Astrocyte (in vitro differentiated cells and primary cell): ENCODE measurements around the gene IRF4. TPM values are rescaled to one million over a fixed set of nuclear protein-coding genes. Genes with fewer than 3 reads are reported as not detected.

Source experiments
- DNase-seq: peaks from one replicate; pipeline ENCODE4 v3.0.0-alpha.2; 2010; ENCODE audit warnings: low read depth
- FAIRE-seq: peaks from 2 replicates; lab custom pipeline; 2011; peaks lifted over from hg19 to GRCh38; lab: Jason Lieb, UNC
- H2AFZ ChIP-seq: 2 replicates; pipeline ENCODE4 v1.6.0; 2012; ENCODE audit warnings: low read depth, low read length, inconsistent platforms
- H3K27ac ChIP-seq: 2 replicates; pipeline ENCODE4 v1.5.1; 2011; ENCODE audit warnings: low read depth, low read length, inconsistent platforms
- H3K27me3 ChIP-seq: 2 replicates; pipeline ENCODE4 v1.6.0; 2011; ENCODE audit warnings: low read length, inconsistent platforms; ENCODE audit not compliant: insufficient read depth
- H3K36me3 ChIP-seq: 2 replicates; pipeline ENCODE4 v1.5.1; 2011; ENCODE audit warnings: low read length, inconsistent platforms; ENCODE audit not compliant: insufficient read depth
- H3K4me1 ChIP-seq: 2 replicates; pipeline ENCODE4 v1.5.1; 2011; ENCODE audit warnings: low read length, inconsistent platforms; ENCODE audit not compliant: insufficient read depth
- H3K4me2 ChIP-seq: 2 replicates; pipeline ENCODE4 v1.6.0; 2012; ENCODE audit warnings: low read length, inconsistent platforms
- H3K4me3 ChIP-seq: 2 replicates; pipeline ENCODE4 v1.5.1; 2011; ENCODE audit warnings: low read depth, mild to moderate bottlenecking, low read length, inconsistent platforms; ENCODE audit not compliant: insufficient read depth
- H3K79me2 ChIP-seq: 2 replicates; pipeline ENCODE4 v1.6.0; 2012; ENCODE audit warnings: mild to moderate bottlenecking, low read length, inconsistent platforms; ENCODE audit not compliant: insufficient read depth
- H3K9ac ChIP-seq: 2 replicates; pipeline ENCODE4 v1.6.0; 2012; ENCODE audit warnings: mild to moderate bottlenecking, low read length, inconsistent platforms
- H3K9me3 ChIP-seq: 2 replicates; pipeline ENCODE4 v1.5.1; 2012; ENCODE audit warnings: low read depth, mild to moderate bottlenecking, low read length, inconsistent platforms; ENCODE audit not compliant: insufficient read depth
- H4K20me1 ChIP-seq: 2 replicates; pipeline ENCODE4 v1.6.0; 2012; ENCODE audit warnings: low read length, inconsistent platforms; ENCODE audit not compliant: insufficient read depth
- H3K27ac Mint-ChIP-seq: one replicate; pipeline ENCODE4 v1.8.0; 2021; ENCODE audit warnings: mild to moderate bottlenecking, mixed read lengths; ENCODE audit not compliant: unreplicated experiment
- H3K27me3 Mint-ChIP-seq: one replicate; pipeline ENCODE4 v1.8.0; 2021; ENCODE audit warnings: low read depth, mixed read lengths; ENCODE audit not compliant: unreplicated experiment
- H3K36me3 Mint-ChIP-seq: one replicate; pipeline ENCODE4 v1.8.0; 2021; ENCODE audit warnings: low read depth, mixed read lengths; ENCODE audit not compliant: unreplicated experiment
- H3K4me1 Mint-ChIP-seq: one replicate; pipeline ENCODE4 v1.8.0; 2021; ENCODE audit warnings: low read depth, mixed read lengths; ENCODE audit not compliant: unreplicated experiment
- H3K4me3 Mint-ChIP-seq: one replicate; pipeline ENCODE4 v1.8.0; 2021; ENCODE audit warnings: mild to moderate bottlenecking, moderate library complexity, mixed read lengths; ENCODE audit not compliant: unreplicated experiment
- H3K9me3 Mint-ChIP-seq: one replicate; pipeline ENCODE4 v1.8.0; 2021; ENCODE audit warnings: mild to moderate bottlenecking, mixed read lengths; ENCODE audit not compliant: unreplicated experiment
- CTCF ChIP-seq: IDR thresholded peaks from 2 replicates; pipeline ENCODE4 v1.5.1; 2011; ENCODE audit warnings: low read depth, mild to moderate bottlenecking, inconsistent platforms, low read length, moderate library complexity; ENCODE audit not compliant: insufficient read depth
- EZH2 ChIP-seq: IDR thresholded peaks from 2 replicates; pipeline ENCODE4 v1.6.1; 2012; ENCODE audit warnings: mild to moderate bottlenecking, low read length, inconsistent platforms; ENCODE audit not compliant: insufficient read depth
- total RNA-seq: library from RNA; stranded (reverse); gene quantifications from 2 replicates; pipeline ENCODE4 v1.2.1, GENCODE V29; 2021

Gene IRF4
- total RNA-seq, 1 donor from 2014 or later: 0.30 TPM

- no peaks in the 10 kb centered on the region for H3K36me3 ChIP-seq
- no peak for TF ChIP-seq EZH2
- TF ChIP-seq CTCF: no peak
- Mint-ChIP-seq H3K4me1 (peaks cover 6% of the 10 kb centered on the region), H3K27me3 (peaks cover 58% of the 10 kb centered on the region), H3K27ac (no peak overlapping the region), H3K9me3 (peaks cover 7% of the 10 kb centered on the region), H3K36me3 (no peaks in the 10 kb centered on the region), H3K4me3 (no peak overlapping the region)
- H2AFZ ChIP-seq: no peak overlapping the region
- FAIRE-seq (no peak), DNase-seq (no peak)
- H4K20me1 ChIP-seq: no peaks in the 10 kb centered on the region
- no peak overlapping the region for H3K4me2 ChIP-seq
- H3K4me3 ChIP-seq: no peak overlapping the region
- H3K9ac ChIP-seq: no peak overlapping the region
- H3K9me3 ChIP-seq: no peaks in the 10 kb centered on the region
- no peaks in the 10 kb centered on the region for H3K27me3 ChIP-seq
- H3K27ac ChIP-seq: no peak overlapping the region
- no peaks in the 10 kb centered on the region for H3K4me1 ChIP-seq
- no peaks in the 10 kb centered on the region for H3K79me2 ChIP-seq
Measured at GRCh38 chr6:380234-381218, 11.0 kb upstream of the IRF4 start.

- Histone ChIP-seq H3K9me3 (no peaks in the 10 kb centered on the region), H3K27ac (no peak overlapping the region), H3K4me2 (no peak overlapping the region), H3K9ac (no peak overlapping the region), H3K79me2 (no peaks in the 10 kb centered on the region), H3K4me1 (no peaks in the 10 kb centered on the region), H3K27me3 (peaks cover 3% of the 10 kb centered on the region), H2AFZ (no peak overlapping the region), H3K36me3 (no peaks in the 10 kb centered on the region), H3K4me3 (no peak overlapping the region), H4K20me1 (no peaks in the 10 kb centered on the region)
- no peak for FAIRE-seq
- Mint-ChIP-seq H3K27me3 (peaks cover 72% of the 10 kb centered on the region), H3K4me1 (peaks cover 6% of the 10 kb centered on the region), H3K36me3 (no peaks in the 10 kb centered on the region), H3K4me3 (no peak overlapping the region), H3K9me3 (peaks cover 7% of the 10 kb centered on the region), H3K27ac (no peak overlapping the region)
- no peak for TF ChIP-seq EZH2
- no peak for TF ChIP-seq CTCF
- no peak for DNase-seq
Measured at GRCh38 chr6:381742-382461, 9.7 kb upstream of the IRF4 start.
